ENCODE measurements around the gene RBM28. TPM values are rescaled to one million over a fixed set of nuclear protein-coding genes. Genes with fewer than 3 reads are reported as not detected.

RBM28 gene
- polyA plus RNA-seq, 1 donor (not counting 4 experiments of a cell fraction or from before 2014, with no cell fraction given) = 36.4 TPM

- Histone ChIP-seq H4K20me1 (ENCODE audit: control insufficient read depth, extremely low read depth, insufficient read depth, low read length) (no peaks in the 10 kb centered on the region), H3K36me3 (ENCODE audit: control insufficient read depth in 2 of 2, extremely low read depth in 1 of 2, insufficient read depth in 2 of 2, low read length in 2 of 2) (peaks cover 36 to 47% of the 10 kb centered on the region in 2 experiments), H3K9me1 (ENCODE audit: control insufficient read depth, extremely low read depth, insufficient read depth, low read length) (no peaks in the 10 kb centered on the region), H3K27me3 (ENCODE audit: control insufficient read depth, extremely low read depth, insufficient read depth, low read length) (no peaks in the 10 kb centered on the region), H3K9ac (ENCODE audit: control insufficient read depth, extremely low read depth, insufficient read depth, low read length) (no peak overlapping the region), H3K27ac (ENCODE audit: control insufficient read depth, insufficient read depth, low read length) (no peak overlapping the region), H3K9me3 (ENCODE audit: control insufficient read depth, low read depth, low read length) (no peaks in the 10 kb centered on the region), H3K4me3 (ENCODE audit: control insufficient read depth in 2 of 3, extremely low read depth in 1 of 3, insufficient read depth in 2 of 3, low read depth in 1 of 3, low read length in 3 of 3) (no peak overlapping the region), H2AFZ (ENCODE audit: control insufficient read depth, low read length) (no peak overlapping the region), H3K79me2 (ENCODE audit: control insufficient read depth, insufficient read depth, low read length) (no peaks in the 10 kb centered on the region), H3K4me2 (ENCODE audit: control insufficient read depth, extremely low read depth, insufficient read depth, low read depth, low read length) (no peak overlapping the region), H3K4me1 (ENCODE audit: control insufficient read depth, extremely low read depth, insufficient read depth, low read length) (no peaks in the 10 kb centered on the region)
- TF ChIP-seq CTCF (optimal IDR thresholded peaks at IDR 0.05 in 1 of 3, IDR thresholded peaks at IDR 0.05 in 1 of 3, conservative IDR thresholded peaks at IDR 0.05 in 1 of 3; ENCODE audit: extremely low read depth in 1 of 3, insufficient read depth in 2 of 3, low read length in 3 of 3) = no peak
- TF ChIP-seq EZH2 (IDR thresholded peaks at IDR 0.05; ENCODE audit: low read length) = no peak
- no peak for DNase-seq (ENCODE audit: low read depth, low spot score)
- FAIRE-seq = no peak
- dilution Hi-C loops (cut with MboI; ENCODE audit: extremely low pct_ligation_motif_present, low sequenced_read_pairs) = no loop called here
Measured at GRCh38 chr7:128321044-128321422, 22.7 kb downstream of the RBM28 start.

GRCh38 chr7:128318691-128319090 is 25.0 kb downstream of the RBM28 start:
- FAIRE-seq = no peak
- TF ChIP-seq EZH2 (IDR thresholded peaks at IDR 0.05; ENCODE audit: low read length) = no peak
- TF ChIP-seq CTCF (optimal IDR thresholded peaks at IDR 0.05 in 1 of 3, IDR thresholded peaks at IDR 0.05 in 1 of 3, conservative IDR thresholded peaks at IDR 0.05 in 1 of 3; ENCODE audit: extremely low read depth in 1 of 3, insufficient read depth in 2 of 3, low read length in 3 of 3) = no peak
- Histone ChIP-seq H3K9me3 (ENCODE audit: control insufficient read depth, low read depth, low read length) (no peaks in the 10 kb centered on the region), H2AFZ (ENCODE audit: control insufficient read depth, low read length) (no peak overlapping the region), H3K4me3 (ENCODE audit: control insufficient read depth in 2 of 3, extremely low read depth in 1 of 3, insufficient read depth in 2 of 3, low read depth in 1 of 3, low read length in 3 of 3) (no peak overlapping the region), H3K9ac (ENCODE audit: control insufficient read depth, extremely low read depth, insufficient read depth, low read length) (no peak overlapping the region), H3K9me1 (ENCODE audit: control insufficient read depth, extremely low read depth, insufficient read depth, low read length) (no peaks in the 10 kb centered on the region), H3K27ac (ENCODE audit: control insufficient read depth, insufficient read depth, low read length) (no peak overlapping the region), H3K79me2 (ENCODE audit: control insufficient read depth, insufficient read depth, low read length) (no peaks in the 10 kb centered on the region), H3K27me3 (ENCODE audit: control insufficient read depth, extremely low read depth, insufficient read depth, low read length) (no peaks in the 10 kb centered on the region), H4K20me1 (ENCODE audit: control insufficient read depth, extremely low read depth, insufficient read depth, low read length) (no peaks in the 10 kb centered on the region), H3K4me2 (ENCODE audit: control insufficient read depth, extremely low read depth, insufficient read depth, low read depth, low read length) (no peak overlapping the region), H3K36me3 (ENCODE audit: control insufficient read depth in 2 of 2, extremely low read depth in 1 of 2, insufficient read depth in 2 of 2, low read length in 2 of 2) (peaks cover 35 to 38% of the 10 kb centered on the region in 2 experiments), H3K4me1 (ENCODE audit: control insufficient read depth, extremely low read depth, insufficient read depth, low read length) (no peaks in the 10 kb centered on the region)
- no peak for DNase-seq (ENCODE audit: low read depth, low spot score)
- dilution Hi-C loops (cut with MboI; ENCODE audit: extremely low pct_ligation_motif_present, low sequenced_read_pairs) = no loop called here

Measured in keratinocyte (primary cell).